Kidney (tissue), 14 donors: ENCODE measurements around the gene XPO6. TPM values are rescaled to one million over a fixed set of nuclear protein-coding genes. Genes with fewer than 3 reads are reported as not detected.

Experiments
- DNase-seq, 5 donors: peaks; one replicate each; pipeline ENCODE4 v3.0.0-alpha.2; 2013 to 2020
- FAIRE-seq: peaks from 2 replicates; lab custom pipeline; 2012; peaks lifted over from hg19 to GRCh38; lab: Jason Lieb, UNC
- H3K27ac ChIP-seq, 2 donors: one replicate each; pipeline ENCODE4 v1.7.0; 2013; ENCODE audit warnings: low read depth in 2 of 2, low read length in 2 of 2, inconsistent platforms in 1 of 2
- H3K27me3 ChIP-seq: one replicate; pipeline ENCODE4 v1.7.1; 2013; ENCODE audit warnings: low read length, inconsistent platforms; ENCODE audit not compliant: control insufficient read depth, insufficient read depth
- H3K36me3 ChIP-seq, 3 donors: one replicate each; pipeline versions ENCODE4 v1.7.0 to v1.7.1; 2013; ENCODE audit warnings: low read length in 3 of 3, control low read depth in 1 of 3, inconsistent platforms in 1 of 3; ENCODE audit not compliant: insufficient read depth in 3 of 3, control insufficient read depth in 2 of 3
- H3K4me1 ChIP-seq, 3 donors: one replicate each; pipeline versions ENCODE4 v1.7.0 to v1.7.1; 2013; ENCODE audit warnings: low read length in 3 of 3, inconsistent platforms in 1 of 3, low read depth in 1 of 3; ENCODE audit not compliant: control insufficient read depth in 2 of 3, insufficient read depth in 2 of 3
- H3K4me3 ChIP-seq, 3 donors: one replicate each; pipeline versions ENCODE4 v1.7.0 to v1.8.1; 2013; ENCODE audit warnings: low read length in 3 of 3, control low read depth in 1 of 3, inconsistent platforms in 1 of 3
- H3K9ac ChIP-seq, 3 donors: one replicate each; pipeline versions ENCODE4 v1.7.0 to v1.7.1; 2013; ENCODE audit warnings: low read length in 3 of 3, control low read depth in 1 of 3, inconsistent platforms in 1 of 3
- H3K9me3 ChIP-seq, 3 donors: one replicate each; pipeline versions ENCODE4 v1.7.0 to v1.7.1; 2013; ENCODE audit warnings: low read length in 3 of 3, control low read depth in 1 of 3, inconsistent platforms in 1 of 3; ENCODE audit not compliant: control insufficient read depth in 2 of 3, insufficient read depth in 1 of 3
- intact Hi-C: fragments of 100-400 bp; cut with DNase I; formaldehyde crosslinking; loops from one replicate; pipeline ENCODE4 v1.11.1; 2022
- polyA plus RNA-seq: library from polyadenylated mRNA; stranded (reverse); fragments of 350-450 nt; fragmentation: Illumina TruSeq; extraction: RNeasy Lipid Tissue Mini Kit (QIAGEN cat#74804); gene quantifications from one replicate; pipeline ENCODE4 v1.2.3, GENCODE V29; 2014; ENCODE audit warnings: low read depth, low replicate concordance; ENCODE audit not compliant: insufficient read depth
- total RNA-seq: library from RNA; stranded (reverse); fragmentation: NEBNext Ultra II Directional; extraction: Animal tissue kit (Norgen Biotek cat#: 25700); gene quantifications from one replicate; pipeline ENCODE4 v1.2.1, GENCODE V29; 2021
- TF ChIP-seq, protein P1 (sequence below): IDR thresholded peaks from 3 replicates; pipeline ENCODE4 v1.5.1; 2012; ENCODE audit warnings: mild to moderate bottlenecking, moderate library complexity, borderline replicate concordance; ENCODE audit not compliant: insufficient read depth; ENCODE audit errors: extremely low read depth
- donor health status: control.
- donor health status: control.
- donor health status: control.
- donor health status: control.
- donor health status: control.
- donor health status: DM: yes; HTN: yes; CAD: no.
- donor health status: Normal renal cell carcinoma (clear cell type).

The XPO6 gene
- total and polyA plus RNA-seq, 2 donors from 2014 or later = 57.2 to 98.8 TPM

DNA sequence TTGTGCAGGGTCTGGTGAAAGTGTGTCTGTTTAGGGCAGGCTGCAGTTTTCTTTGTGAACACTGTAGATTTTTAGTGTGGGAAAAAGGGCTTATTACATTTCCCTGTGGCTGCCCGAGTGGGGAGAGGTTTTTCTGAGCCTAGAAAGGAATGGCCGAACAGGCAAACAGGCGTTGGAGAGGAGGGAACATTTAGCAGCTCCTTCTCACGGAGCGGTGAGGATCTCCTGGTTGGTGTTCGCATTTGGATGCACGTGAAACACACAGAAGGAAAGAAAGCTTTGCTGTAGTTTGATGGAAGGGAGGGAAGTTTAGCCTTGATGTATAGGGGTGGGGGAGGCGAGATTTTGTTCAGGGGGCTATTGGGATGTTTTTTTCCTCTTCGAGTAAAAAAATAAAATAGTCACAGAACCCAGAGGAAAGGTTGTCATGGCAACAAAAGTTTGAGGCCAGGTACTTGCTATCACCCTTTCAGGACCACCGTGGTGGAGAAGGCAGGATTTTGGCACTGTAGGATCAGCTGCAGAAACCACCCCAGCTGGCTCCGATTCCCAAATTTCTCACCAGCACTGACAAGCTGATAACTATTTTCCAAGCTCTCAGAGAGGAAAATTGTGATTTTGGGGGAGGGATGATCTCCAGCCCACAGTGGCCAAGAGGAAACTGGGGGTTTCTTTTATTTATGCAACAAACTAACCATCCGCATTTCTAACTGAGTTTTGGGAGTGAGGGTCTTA, 151.8 kb downstream of the XPO6 start:
- H3K9me3 ChIP-seq = no peaks in the 10 kb centered on the region
- H3K9ac ChIP-seq = no peak overlapping the region
- TF ChIP-seq, protein P1, sequence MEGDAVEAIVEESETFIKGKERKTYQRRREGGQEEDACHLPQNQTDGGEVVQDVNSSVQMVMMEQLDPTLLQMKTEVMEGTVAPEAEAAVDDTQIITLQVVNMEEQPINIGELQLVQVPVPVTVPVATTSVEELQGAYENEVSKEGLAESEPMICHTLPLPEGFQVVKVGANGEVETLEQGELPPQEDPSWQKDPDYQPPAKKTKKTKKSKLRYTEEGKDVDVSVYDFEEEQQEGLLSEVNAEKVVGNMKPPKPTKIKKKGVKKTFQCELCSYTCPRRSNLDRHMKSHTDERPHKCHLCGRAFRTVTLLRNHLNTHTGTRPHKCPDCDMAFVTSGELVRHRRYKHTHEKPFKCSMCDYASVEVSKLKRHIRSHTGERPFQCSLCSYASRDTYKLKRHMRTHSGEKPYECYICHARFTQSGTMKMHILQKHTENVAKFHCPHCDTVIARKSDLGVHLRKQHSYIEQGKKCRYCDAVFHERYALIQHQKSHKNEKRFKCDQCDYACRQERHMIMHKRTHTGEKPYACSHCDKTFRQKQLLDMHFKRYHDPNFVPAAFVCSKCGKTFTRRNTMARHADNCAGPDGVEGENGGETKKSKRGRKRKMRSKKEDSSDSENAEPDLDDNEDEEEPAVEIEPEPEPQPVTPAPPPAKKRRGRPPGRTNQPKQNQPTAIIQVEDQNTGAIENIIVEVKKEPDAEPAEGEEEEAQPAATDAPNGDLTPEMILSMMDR = no peak
- H3K36me3 ChIP-seq = no peaks in the 10 kb centered on the region
- intact Hi-C loops = no loop called here
- peaks cover 5% of the 10 kb centered on the region for H3K27me3 ChIP-seq
- H3K27ac ChIP-seq = no peak overlapping the region
- H3K4me1 ChIP-seq = no peaks in the 10 kb centered on the region
- DNase-seq (no peak), FAIRE-seq (no peak)
- H3K4me3 ChIP-seq = no peak overlapping the region

DNA sequence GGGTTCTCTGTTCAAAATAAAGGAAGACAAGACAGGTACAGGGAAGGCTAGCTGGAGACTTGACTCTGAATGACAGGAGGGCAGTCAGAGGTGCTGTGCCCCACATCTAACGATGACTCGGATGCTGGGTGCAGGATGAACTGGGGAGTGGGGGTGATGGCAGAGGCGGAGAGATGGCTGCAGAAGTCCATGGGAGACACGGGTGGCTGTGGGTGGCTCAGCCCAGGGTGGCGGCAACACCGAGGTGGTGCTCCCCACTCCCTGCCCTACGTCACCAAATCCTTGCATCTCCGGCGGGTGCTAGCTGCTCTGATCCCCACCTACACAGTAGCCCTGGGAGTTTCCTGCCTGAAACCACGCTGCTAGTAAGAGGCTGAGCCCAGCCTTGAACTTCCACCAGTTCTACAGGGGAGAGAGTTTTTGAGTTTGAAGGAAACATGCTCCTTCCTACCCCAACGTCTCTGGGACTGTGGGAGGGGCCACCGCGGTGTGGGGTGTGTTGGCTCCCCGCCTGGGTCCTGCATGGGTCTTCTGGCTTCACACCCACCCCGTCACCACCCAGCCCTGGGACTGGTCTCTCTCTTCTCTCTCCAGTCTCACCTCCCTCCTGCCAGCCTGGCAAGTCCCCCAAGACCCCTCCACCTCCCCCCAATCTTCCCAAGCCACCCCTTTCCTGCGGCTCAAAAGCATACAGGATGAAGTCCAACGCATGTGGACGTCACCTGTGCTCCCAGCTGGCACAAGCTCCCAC, 152.8 kb downstream of the XPO6 start:
- no peak overlapping the region for H3K9ac ChIP-seq
- H3K9me3 ChIP-seq = no peaks in the 10 kb centered on the region
- no peak overlapping the region for H3K4me3 ChIP-seq
- H3K4me1 ChIP-seq = no peaks in the 10 kb centered on the region
- peaks cover 5% of the 10 kb centered on the region for H3K27me3 ChIP-seq
- FAIRE-seq (no peak), DNase-seq (no peak)
- intact Hi-C loops = no loop called here
- no peak overlapping the region for H3K27ac ChIP-seq
- TF ChIP-seq, protein P1 = no peak
- no peaks in the 10 kb centered on the region for H3K36me3 ChIP-seq

DNA sequence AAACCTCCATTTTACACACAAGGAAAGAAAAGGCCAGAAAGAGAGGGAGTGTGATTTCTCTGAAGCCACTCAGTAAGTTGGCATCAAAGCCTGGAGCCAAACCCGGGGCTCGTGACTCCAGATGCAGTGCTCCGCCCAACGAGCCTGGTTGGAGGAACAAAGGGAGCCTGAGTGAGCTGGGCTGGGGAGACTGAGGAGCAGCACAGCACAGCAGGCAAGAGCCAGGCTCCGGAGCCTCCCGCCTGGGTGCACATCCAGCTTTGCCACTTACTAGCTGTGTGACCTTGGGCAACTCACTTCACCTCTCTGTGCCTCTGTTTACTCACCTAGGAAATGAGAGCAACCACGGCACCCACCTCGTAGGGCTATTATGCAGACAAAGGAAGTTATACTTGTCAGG, 153.8 kb downstream of the XPO6 start:
- peaks cover 5% of the 10 kb centered on the region for H3K27me3 ChIP-seq
- FAIRE-seq = no peak

More for the DNA sequence above, 153.8 kb downstream of the XPO6 start:
- Histone ChIP-seq H3K4me3 (no peak overlapping the region), H3K9ac (no peak overlapping the region), H3K9me3 (no peaks in the 10 kb centered on the region), H3K27ac (no peak overlapping the region), H3K36me3 (no peaks in the 10 kb centered on the region), H3K4me1 (no peaks in the 10 kb centered on the region)
- TF ChIP-seq, protein P1 = no peak
- intact Hi-C loops = no loop called here
- no peak for DNase-seq
